Stimulated activated naive CD8-positive, alpha-beta T cell treated with anti-CD3 and anti-CD28 coated beads, Interleukin-15, amount 100 ng/mL, for 72 hours (primary cell): ENCODE measurements around the gene MICALL1.

ENCODE experiments used
- ATAC-seq: fragments of 150-1000 bp; cut with Tn5 transposase; 2 replicates; pipeline ENCODE4 v1.10.0; 2021; ENCODE audit warnings: mild to moderate bottlenecking, moderate library complexity
- DNase-seq, 2 donors: peaks; one replicate each; pipeline ENCODE4 v3.0.0; 2021 to 2022
- H3K27ac Mint-ChIP-seq, 2 donors: one replicate each; pipeline ENCODE4 v1.8.0; 2022; ENCODE audit warnings: mild to moderate bottlenecking in 2 of 2, mixed read lengths in 2 of 2, moderate library complexity in 2 of 2
- H3K27me3 Mint-ChIP-seq: one replicate; pipeline ENCODE4 v1.8.0; 2022; ENCODE audit warnings: mixed read lengths
- H3K4me1 Mint-ChIP-seq: one replicate; pipeline ENCODE4 v1.8.0; 2022; ENCODE audit warnings: mild to moderate bottlenecking, mixed read lengths
- H3K4me3 Mint-ChIP-seq, 2 donors: one replicate each; pipeline ENCODE4 v1.8.0; 2022; ENCODE audit warnings: mild to moderate bottlenecking in 2 of 2, mixed read lengths in 2 of 2, moderate library complexity in 1 of 2
- H3K9me3 Mint-ChIP-seq, 2 donors: one replicate each; pipeline ENCODE4 v1.8.0; 2022; ENCODE audit warnings: mixed read lengths in 2 of 2

Gene MICALL1

GRCh38 chr22:37991731-37992442 is 85.8 kb downstream of the MICALL1 start:
- Mint-ChIP-seq H3K27ac (no peak overlapping the region), H3K9me3 (no peaks in the 10 kb centered on the region), H3K27me3 (no peaks in the 10 kb centered on the region), H3K4me1 (peaks cover 14% of the 10 kb centered on the region), H3K4me3 (no peak overlapping the region)
- no peak for ATAC-seq
- DNase-seq = no peak
